Transverse colon (tissue), 4 donors: ENCODE measurements around the gene FAM107A.

ENCODE experiments used
- CTCF ChIP-seq, 5 experiments: fragments of 200-600 bp in 3 of 5; fragments of 450-650 bp in 2 of 5; sonication (generic) in 3 of 5; IDR thresholded peaks; 1 replicate in 2 of 5; 2 replicates in 3 of 5; pipeline ENCODE4 v1.5.1; 2016 to 2017; ENCODE audit warnings: antibody characterized with exemption in 5 of 5, inconsistent platforms in 3 of 5, mild to moderate bottlenecking in 2 of 5, moderate library complexity in 1 of 5
- POLR2A ChIP-seq: fragments of 450-650 bp; IDR thresholded peaks from one replicate; pipeline ENCODE4 v1.6.1; 2016; ENCODE audit warnings: antibody characterized with exemption, mild to moderate bottlenecking, moderate library complexity
- POLR2AphosphoS5 ChIP-seq, 3 donors: sonication (generic); formaldehyde crosslinking; IDR thresholded peaks; one replicate each; pipeline ENCODE4 v1.6.1; 2016; ENCODE audit warnings: antibody characterized with exemption in 3 of 3

- TF ChIP-seq POLR2AphosphoS5 (IDR thresholded peaks at IDR 0.05) (no peak), POLR2A (no peak), CTCF (IDR thresholded peaks at IDR 0.05) (no peak)
These were observed 45.2 kb downstream of the FAM107A start for GRCh38 chr3:58531956-58532355.
